NCI-H510A treated with DMSO at 0.1 percent for 48 hours (cell line): Measurements from ENCODE around the gene CEP170.

Experiments used
- DNase-seq: peaks from one replicate; lab custom pipeline; 2025; lab: John Stamatoyannopoulos, UW

The CEP170 gene

DNA sequence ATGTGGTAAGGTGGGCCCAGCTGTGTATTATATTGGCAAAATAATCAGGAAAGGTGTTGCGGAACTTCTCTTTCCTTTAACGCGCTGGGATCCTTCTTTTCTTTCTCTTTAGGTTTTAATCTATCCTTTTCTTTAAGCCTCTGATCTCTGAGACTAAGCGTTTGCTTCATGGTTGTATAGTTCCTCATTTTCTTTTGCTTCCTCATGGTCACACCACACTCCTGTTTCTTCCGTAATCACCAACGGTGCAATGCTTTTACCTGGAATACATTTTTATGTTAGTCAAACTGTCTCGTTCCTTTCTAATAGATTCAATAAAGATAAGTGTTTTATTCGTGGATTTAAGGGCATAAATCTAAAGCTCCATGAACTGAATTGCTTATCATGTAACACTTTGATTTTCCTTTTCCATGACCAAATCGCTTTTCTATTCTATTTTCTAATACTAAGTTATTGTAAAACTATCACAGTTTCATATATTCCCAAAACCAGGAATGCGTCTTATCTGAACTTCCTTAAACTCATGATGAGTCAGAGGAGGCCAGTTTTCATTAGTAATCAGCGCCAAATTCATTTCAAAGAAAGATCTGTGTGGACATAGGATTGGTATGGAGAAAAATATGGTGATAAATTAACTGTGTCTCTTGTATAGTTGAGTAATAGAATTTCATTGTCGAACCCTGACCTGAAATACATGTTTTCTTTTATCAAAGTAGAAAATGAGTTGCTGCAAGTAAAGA lies 13.0 kb upstream of the CEP170 start:
- no peak for DNase-seq

DNA sequence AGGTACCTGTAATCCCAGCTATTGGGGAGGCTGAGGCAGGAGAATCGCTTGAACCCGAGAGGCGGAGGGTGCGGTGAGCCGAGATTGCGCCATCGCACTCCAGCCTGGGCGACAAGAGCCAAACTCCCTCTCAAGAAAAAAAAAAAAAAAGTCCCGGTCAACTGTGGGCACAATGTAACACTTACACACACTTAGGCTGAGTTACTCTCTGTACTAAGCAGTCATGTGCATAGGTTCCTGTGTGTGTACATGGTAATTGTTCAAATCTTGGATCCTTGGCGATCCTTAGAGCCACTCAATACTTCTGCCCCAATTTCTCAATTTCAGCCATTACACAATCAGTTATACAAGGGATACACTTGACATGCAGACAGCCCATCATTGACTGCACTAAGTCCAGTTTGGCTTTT lies 12.4 kb upstream of the CEP170 start:
- no peak for DNase-seq

DNA sequence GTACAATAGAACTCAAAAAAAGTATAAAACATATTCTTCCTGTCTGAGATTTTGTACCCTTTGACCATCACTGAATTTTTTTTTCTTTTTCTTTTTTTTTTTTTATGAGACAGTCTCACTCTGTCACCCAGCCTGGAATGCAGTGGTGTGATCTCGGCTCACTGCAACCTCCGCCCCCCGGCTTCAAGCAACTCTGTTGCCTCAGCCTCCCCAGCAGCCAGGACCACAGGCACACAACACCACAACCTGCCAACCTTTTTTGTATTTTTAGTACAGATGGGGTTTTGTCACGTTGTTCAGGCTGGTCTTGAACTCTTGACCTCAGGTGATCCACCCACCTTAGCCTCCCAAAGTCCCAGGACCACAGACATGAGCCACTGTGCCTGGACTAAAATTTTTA lies 11.2 kb upstream of the CEP170 start:
- no peak for DNase-seq

DNA sequence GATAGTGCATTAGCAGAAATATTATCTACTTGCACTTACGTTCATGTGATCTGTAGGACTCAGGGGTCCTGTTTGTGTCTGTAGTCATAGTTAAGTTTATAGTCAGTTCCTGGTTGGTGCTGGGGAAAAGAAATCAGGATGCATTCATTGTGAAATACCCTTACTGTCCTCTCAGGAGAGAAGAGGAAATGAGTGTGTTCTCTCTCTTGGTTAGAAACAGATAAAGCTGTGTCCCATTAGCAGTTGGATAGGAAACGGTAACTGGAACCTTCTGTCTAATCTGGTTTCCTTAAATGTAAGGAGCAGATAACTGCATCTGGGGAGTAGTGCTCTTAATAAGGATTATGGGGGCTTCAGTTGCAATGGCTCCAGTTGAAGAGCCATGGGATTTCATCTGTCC lies 9.6 kb upstream of the CEP170 start:
- no peak for DNase-seq

DNA sequence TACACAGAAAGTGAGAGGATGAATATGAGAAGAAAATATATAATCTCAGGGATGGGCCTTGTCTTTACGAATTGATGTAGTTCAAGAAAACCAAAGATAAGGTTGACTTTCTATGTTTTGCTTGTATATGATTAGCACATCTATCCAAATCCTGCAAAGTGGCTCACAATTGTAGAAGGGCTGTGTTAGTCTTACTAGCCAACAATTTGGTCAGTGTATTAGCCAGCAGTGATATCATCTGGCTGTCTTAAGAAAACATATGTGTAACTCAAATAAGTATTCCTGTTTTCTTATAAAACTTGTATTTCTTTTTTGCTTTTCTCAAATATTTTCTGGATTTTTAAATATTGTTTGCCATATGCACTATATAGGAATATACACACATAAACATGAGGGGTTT lies 6.3 kb upstream of the CEP170 start:
- no peak for DNase-seq

DNA sequence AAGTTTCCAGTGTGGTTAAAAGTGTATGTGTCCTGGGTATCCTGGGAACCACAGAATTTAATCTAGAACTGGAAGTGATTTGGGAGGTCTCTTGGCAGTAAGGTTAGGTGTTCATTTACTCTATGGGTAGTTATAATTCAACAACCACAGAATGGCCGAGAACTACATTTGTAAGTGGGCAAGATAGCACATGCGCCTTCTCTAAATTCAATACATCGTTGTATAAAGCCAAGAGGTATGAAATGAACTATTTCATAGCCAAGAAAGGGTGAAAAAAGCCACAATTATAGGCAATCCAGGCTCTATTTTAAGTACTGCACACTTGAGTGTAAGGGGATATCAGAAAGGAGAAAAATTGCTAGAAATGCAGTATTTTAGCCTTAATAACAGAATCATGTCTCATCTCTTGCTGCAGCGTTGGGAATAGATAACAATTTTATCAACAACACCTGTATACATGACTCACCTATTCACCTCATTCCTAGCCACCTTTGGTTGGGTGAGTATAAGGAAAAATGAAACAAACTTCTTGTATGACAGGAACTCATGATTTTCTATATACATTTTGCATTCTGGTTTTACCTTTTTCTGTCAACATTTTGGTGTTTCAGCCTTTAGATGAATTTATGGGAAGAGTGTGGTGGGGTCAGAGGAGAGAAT lies 5.3 kb upstream of the CEP170 start:
- DNase-seq: no peak

DNA sequence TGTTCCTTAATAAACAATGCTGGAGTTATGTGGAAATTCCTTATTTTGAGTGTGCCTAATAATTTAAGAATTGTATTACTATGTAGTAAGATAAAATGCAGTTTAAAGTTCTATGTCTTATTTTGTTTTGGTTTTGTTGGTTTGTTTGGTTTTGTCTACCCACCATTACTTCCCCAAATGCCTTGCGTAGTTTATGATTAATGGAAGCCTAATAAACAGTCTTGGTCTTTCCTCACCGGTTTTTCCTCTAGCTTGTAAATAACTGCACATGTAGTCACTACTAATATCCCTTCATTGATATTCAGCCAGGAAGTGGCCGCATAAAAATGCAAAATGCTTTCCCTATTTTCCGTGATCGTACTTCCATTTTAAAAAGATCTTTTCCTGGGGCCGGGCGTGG lies 3.6 kb upstream of the CEP170 start:
- DNase-seq: no peak

DNA sequence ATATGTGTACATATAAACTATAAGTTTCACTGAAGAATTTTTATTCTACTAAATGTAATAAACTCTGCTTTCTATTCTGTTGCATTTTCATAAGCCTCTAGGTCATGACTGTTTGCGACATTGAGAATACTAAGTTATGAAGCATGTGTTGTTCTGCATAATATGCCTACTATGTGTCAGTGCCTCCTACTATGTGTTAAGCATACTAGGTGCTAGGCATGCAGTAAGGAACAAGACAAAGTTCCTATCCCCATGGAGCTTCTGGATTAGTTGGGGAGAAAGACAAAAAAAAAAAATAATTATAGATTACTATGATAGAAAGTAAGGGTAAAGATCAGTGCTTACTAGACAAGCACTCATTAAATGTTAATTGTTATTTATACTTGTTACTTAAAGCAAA lies 2.1 kb upstream of the CEP170 start:
- DNase-seq: no peak

DNA sequence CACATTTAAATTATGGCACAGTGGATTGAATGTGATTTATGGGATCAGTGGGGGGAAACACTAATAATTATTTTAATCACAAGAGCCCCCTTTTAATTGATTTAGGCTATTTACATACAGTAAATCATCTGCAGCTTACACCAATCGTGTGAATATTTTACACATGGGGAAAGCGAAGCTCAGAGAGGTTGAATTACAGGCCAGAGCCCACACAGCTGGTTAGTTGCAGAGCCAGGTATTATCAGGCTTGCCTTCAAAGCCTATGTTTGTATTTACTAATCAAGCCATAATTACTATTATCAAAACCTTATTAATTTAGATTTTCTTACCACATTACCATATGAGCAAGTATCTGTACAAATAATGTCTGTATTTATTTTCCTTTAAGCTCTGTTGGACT lies 1.5 kb upstream of the CEP170 start:
- DNase-seq: no peak

DNA sequence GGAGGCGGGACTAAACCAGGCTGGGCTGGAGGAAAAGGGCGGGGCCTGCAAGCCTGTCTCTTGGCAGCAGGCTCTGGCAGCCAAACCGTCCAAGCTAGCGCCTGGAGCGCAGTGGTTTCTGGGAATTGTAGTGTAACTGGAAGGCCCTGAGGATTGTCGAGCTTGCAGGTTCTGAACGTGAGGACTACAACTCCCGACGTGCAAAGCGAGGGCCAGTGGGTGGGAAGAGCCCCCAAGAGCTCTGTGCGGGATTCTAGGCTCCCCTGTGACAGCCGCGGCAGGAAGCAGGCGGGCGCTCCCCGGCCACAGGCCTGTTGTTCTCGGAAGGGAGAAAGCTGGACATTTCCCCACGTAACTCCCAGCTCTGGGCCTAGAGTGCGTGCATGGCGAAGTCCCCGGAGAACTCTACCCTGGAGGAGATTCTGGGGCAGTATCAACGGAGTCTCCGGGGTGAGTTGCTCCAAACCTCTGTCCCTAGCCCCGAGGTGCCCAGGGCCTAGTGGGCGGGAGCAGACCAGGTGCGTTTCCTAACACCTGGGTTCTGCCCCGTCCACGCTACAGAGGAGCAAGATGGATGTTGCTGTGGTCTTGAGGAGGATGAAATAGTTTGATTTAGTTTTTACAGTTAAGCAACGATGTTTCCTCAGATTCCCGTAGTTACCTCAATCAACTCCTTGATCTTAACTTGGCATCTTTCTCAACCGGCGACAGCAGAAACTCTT lies 871 bp upstream of the CEP170 start, which contains the start of gene SDCCAG8:
SDCCAG8 (plus strand) TSS at position 251 of the 722 bp plus-strand sequence; CDS start at position 384, 133 bp downstream.
- peak; percentile 91 for DNase-seq

DNA sequence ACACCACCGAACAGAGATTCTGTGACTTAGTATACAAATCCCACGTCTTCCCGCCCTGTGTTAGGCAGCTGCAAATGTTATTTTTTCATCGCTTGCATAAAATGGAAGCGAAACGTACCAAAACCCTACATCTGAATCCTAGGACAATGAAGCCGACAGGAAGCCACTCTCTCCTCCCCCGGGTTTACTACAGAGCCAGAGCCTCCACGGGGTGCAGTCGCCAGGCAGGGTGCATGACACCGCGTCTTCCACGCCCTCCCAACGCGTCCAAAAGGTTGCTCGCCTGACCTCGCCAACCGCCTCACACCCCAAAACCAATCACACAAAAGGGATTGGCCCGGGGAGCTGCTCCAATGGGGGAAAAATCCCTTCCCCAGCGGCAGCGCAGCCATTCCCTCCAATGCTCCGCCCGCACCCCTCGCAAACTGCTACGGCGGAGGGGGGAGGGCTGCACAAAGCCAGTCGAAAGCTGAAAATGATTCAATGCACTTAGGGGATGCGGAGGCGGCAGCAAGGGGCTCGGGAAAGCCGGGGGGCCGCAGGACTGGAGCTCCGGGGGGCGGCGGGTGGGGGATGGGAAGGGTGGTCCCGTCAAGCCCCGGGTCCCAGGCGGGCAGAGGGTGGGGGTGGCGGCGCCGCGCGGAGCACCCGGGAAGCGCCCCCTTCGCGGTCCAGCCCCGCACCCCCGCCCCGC lies 701 bp downstream of the CEP170 start:
- DNase-seq: peak; percentile 4

DNA sequence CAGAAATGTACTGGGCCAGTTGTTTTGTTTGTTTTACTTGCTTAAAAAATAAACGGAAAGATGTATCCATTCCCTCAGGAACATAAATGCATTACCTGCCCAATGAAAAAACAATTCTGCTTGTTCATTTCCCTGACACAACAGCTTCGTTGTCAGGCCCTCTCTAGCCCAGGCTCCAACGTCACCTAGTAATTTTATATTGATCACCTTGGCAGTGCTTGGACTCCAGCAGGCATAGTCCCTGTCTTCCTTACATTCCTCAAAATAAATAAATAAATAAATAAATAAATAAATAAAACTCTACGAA lies 1.2 kb downstream of the CEP170 start:
- DNase-seq: no peak

DNA sequence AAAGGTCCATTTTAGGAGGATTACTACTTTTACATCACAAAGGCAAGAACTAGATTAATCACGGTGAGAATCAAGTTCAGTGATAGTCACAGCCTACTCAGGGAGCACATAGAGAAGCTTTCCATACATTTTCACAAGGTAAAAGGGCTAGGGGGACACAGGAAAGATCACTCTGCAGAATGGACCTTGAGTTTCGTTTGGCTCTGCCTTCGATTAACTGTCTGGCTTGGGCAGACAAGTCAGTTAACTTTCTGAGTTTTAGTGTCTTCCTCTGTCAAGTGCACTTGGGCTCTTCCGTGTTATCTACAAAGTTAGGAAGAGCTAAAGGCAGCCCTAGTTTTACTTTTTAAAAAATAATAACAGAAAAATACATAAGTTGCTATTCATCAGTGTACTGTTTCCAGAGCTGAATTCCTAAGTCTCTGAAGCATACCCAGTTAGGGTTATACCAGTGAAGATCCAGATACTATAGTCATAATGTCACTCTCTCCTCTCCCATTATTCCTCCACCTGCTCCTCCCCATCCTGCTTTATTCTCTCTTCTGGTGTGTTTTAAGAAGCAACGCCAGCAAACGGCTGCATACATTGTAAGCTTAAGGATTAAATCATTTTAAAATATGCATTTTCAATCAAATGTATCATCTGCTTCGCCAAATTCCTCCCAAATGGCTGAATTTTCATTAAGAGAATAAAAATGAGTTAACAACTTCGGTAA lies 1.7 kb downstream of the CEP170 start:
- no peak for DNase-seq

DNA sequence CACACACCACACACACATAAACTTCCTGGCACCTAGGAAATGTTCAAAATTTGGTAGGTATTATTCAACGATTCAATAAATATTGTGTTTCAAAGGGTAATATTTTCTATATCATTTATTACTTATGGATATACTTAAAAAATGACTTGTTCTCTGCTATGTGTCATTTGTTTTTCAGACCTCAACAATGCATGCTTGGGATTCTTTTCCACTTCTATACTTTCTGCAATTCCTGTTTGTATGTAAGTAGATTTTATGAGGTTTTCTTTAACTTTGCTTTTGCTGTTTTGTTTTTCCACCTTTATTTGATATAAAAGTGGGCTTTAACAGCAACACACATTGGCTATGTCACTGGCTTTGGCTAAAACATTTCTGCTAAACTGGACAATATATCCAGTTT lies 3.5 kb downstream of the CEP170 start:
- DNase-seq: no peak

DNA sequence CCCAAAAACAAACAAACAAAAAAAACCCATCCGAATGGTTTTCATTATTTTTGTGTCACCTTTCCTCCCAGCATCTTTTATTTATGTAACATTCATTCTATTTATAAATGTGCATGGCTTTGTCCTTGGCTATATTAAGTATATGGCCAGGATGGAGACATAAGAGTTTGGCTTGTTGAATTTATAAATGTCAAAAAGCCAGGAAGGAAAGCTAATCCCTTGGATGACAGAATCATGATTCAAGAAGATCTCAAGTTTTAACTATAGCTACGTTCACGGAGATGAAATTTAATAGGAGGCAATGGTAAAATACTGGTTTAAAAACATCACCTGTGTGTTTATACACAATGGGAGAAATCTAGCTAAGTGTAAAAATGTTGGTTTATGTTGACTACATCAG lies 5.0 kb downstream of the CEP170 start:
- DNase-seq: no peak

DNA sequence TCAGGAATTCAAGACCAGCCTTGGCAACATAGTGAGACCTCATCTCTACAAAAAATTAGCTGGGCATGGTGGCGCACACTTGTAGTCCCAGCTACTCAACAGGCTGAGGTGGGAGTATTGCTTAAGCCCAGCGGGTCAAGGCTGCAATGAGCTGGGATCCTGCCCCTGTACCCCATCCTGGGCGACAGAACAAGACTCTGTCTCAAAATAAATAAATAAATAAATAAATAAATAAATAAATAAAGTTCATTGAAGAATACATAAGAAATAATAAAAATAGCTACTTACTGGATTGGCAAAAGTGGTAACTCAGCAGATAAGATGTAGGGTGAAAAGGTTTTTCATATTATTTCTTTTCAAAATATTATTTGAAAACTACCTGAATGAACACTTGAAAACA lies 5.9 kb downstream of the CEP170 start:
- no peak for DNase-seq

DNA sequence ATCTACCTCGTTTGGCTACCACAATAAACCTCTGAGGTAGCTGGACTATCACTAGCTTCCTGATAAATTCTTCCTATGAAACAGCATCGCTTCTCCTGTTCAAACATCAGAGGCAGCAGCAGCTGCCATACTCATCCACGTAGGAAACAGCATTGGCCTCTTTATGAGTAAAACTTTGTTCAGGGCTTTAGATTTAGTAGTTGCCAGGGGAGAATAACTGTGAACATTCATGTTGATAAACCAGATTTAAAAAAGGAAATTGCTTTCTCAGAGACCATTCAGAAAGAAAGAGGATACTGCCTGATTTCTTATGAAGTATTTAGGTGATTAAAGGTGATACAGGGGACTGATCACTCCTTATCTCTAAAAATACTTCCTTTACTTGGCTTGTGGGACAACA lies 7.2 kb downstream of the CEP170 start:
- DNase-seq: no peak

DNA sequence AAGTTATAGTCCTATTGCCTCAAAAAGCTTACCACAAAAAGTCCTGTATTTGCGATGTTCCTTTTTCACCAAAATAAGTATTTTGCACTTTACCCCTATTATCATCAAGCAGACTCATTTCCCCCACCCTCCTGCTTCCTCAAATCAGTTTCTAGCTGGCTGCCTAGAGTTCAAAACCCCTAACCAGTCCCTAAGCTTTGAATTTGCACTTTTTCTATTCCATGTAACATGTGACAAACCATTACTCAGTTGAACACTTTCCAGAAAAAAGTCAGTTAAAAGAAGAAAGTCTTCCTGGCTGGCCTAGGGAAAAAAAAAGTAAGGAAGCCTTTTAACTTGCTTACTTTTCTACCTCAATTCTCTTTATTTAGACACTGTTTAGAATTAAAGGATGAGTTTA lies 8.2 kb downstream of the CEP170 start:
- DNase-seq: no peak

DNA sequence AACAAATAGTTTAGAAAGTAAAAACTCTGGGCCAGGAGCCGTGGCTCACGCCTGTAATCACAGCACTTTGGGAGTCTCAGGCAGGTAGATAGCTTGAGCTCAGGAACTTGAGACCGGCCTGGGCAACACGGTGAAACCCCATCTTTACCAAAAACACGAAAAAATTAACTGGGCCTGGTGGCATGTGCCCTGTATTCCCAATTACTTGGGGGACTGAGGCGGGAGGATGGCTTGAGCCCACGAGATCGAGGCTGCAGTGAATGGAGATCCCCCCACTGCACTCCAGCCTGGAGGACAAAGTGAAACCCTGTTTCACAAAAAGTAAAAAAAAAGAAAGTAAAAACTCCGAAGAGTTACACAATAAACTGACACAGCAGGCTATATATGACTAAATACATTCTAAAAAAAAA lies 10.6 kb downstream of the CEP170 start:
- DNase-seq: no peak

DNA sequence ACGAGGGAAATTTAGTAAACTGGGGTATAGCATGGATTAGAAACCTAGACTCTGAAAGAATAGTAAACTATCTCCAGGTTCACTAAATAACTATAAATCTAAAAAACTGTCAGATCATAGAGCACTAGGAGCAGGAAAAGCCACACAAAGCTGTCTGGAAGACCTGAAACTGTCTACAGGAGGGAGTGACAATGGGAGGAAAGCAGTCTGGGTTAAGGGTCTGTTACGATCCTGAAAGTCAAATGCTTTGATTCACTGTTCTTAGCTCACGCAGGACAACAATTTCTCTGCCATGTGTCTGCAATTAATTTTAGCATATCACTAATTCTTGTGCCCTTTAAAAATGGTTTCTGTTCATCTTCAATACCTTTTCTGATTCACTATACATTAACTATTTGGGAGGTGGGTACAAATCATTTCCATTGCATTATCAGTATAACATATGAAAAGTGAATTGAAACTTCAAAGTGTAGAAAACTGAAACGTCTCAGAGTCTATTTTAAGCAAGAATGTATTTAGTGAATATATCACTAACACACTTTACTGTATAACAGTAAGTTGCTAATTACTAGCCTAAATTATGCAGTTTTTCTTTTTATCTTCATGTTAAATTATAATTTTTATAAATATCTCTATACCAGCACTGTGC lies 18.4 kb downstream of the CEP170 start:
- no peak for DNase-seq

DNA sequence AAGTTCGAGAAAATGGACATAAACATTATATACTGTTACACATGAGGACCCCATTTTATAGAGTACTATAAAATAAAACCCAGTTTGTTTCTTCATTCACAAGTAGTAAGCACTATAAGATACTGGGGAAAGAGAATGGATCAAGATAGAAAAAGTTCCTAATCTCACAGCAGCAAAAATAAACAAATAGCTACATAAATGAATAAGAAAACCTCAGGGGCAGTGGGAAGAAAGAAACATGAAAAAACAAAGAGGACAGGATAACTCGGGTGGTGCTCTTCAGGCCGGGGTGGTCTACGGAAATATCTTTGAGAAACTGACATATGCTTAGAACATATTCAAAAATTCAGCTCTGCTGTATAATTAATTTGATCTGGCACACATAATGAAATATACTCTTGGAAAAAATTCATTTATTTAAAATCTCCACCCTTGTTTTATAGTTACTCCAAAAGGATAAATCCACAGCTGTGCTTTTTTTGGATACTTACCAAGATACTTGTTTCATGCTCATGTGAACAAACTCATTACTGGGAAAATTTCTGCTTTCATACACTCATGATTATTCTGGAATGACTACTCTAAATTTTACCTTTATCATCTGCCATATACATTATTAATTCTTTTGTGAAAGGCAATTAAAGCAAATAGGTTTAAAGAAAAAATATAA lies 20.0 kb downstream of the CEP170 start:
- no peak for DNase-seq
